Measurements from ENCODE around the gene MCAM.

MCAM gene

GRCh38 chr11:119342362-119343130, 25.6 kb upstream of the MCAM start:
- Histone ChIP-seq H3K27ac (ENCODE audit: low read depth, low read length) (no peak overlapping the region), H3K27me3 (ENCODE audit: control insufficient read depth in 1 of 2, insufficient read depth in 2 of 2, low read length in 2 of 2) (peaks cover 0 to 11% of the 10 kb centered on the region in 2 donors), H3K36me3 (ENCODE audit: insufficient read depth, low read length) (no peaks in the 10 kb centered on the region), H3K4me3 (ENCODE audit: low read depth in 1 of 2, low read length in 2 of 2) (no peak overlapping the region), H3K9me3 (ENCODE audit: low read length) (no peaks in the 10 kb centered on the region), H3K4me1 (ENCODE audit: insufficient read depth, low read length) (peaks cover 26% of the 10 kb centered on the region), H3K9ac (ENCODE audit: low read length) (no peak overlapping the region)

- H3K9me3 ChIP-seq (ENCODE audit: low read length): no peaks in the 10 kb centered on the region
- no peak overlapping the region for H3K27ac ChIP-seq (ENCODE audit: low read depth, low read length)
- no peaks in the 10 kb centered on the region for H3K36me3 ChIP-seq (ENCODE audit: insufficient read depth, low read length)
- no peak overlapping the region for H3K4me3 ChIP-seq (ENCODE audit: low read depth in 1 of 2, low read length in 2 of 2)
- H3K27me3 ChIP-seq (ENCODE audit: control insufficient read depth in 1 of 2, insufficient read depth in 2 of 2, low read length in 2 of 2): peaks cover 0 to 11% of the 10 kb centered on the region in 2 donors
- peaks cover 29% of the 10 kb centered on the region for H3K4me1 ChIP-seq (ENCODE audit: insufficient read depth, low read length)
- no peak overlapping the region for H3K9ac ChIP-seq (ENCODE audit: low read length)
Observed at GRCh38 chr11:119342023-119342300, 25.0 kb upstream of the MCAM start.

GRCh38 chr11:119341222-119342022, 24.5 kb upstream of the MCAM start:
- Histone ChIP-seq H3K9ac (ENCODE audit: low read length) (no peak overlapping the region), H3K27ac (ENCODE audit: low read depth, low read length) (no peak overlapping the region), H3K4me3 (ENCODE audit: low read depth in 1 of 2, low read length in 2 of 2) (peak overlapping the region in 1 of 2 donors; percentile 38), H3K9me3 (ENCODE audit: low read length) (no peaks in the 10 kb centered on the region), H3K27me3 (ENCODE audit: control insufficient read depth in 1 of 2, insufficient read depth in 2 of 2, low read length in 2 of 2) (peaks cover 0 to 11% of the 10 kb centered on the region in 2 donors), H3K4me1 (ENCODE audit: insufficient read depth, low read length) (peaks cover 29% of the 10 kb centered on the region), H3K36me3 (ENCODE audit: insufficient read depth, low read length) (peaks cover 4% of the 10 kb centered on the region)

- Histone ChIP-seq H3K4me1 (ENCODE audit: insufficient read depth, low read length) (peaks cover 32% of the 10 kb centered on the region), H3K9ac (ENCODE audit: low read length) (no peak within 1 kb of the TSS), H3K36me3 (ENCODE audit: insufficient read depth, low read length) (peaks cover 8% of the 10 kb centered on the region), H3K27ac (ENCODE audit: low read depth, low read length) (peak within 1 kb of the TSS; percentile 27), H3K4me3 (ENCODE audit: low read depth in 1 of 2, low read length in 2 of 2) (peak within 1 kb of the TSS; percentile 22 to 38), H3K27me3 (ENCODE audit: control insufficient read depth in 1 of 2, insufficient read depth in 2 of 2, low read length in 2 of 2) (peaks cover 0 to 11% of the 10 kb centered on the region in 2 donors), H3K9me3 (ENCODE audit: low read length) (no peaks in the 10 kb centered on the region)
Observed at GRCh38 chr11:119340335-119341221, 23.6 kb upstream of the MCAM start, which contains the start of gene C1QTNF5. Gene C1QTNF5 (minus strand): TSS chr11:119340883. CDS start chr11:119340397, 486 bp downstream.

GRCh38 chr11:119339589-119340334, 22.8 kb upstream of the MCAM start:
- Histone ChIP-seq H3K4me1 (ENCODE audit: insufficient read depth, low read length) (peaks cover 40% of the 10 kb centered on the region), H3K27ac (ENCODE audit: low read depth, low read length) (peak overlapping the region; percentile 27), H3K9ac (ENCODE audit: low read length) (no peak overlapping the region), H3K9me3 (ENCODE audit: low read length) (no peaks in the 10 kb centered on the region), H3K27me3 (ENCODE audit: control insufficient read depth in 1 of 2, insufficient read depth in 2 of 2, low read length in 2 of 2) (peaks cover 0 to 11% of the 10 kb centered on the region in 2 donors), H3K4me3 (ENCODE audit: low read depth in 1 of 2, low read length in 2 of 2) (peak overlapping the region; percentile 22 to 38), H3K36me3 (ENCODE audit: insufficient read depth, low read length) (peaks cover 8% of the 10 kb centered on the region)

- Histone ChIP-seq H3K9ac (ENCODE audit: low read length) (no peak overlapping the region), H3K4me3 (ENCODE audit: low read depth in 1 of 2, low read length in 2 of 2) (peak overlapping the region; percentile 22 to 38), H3K27me3 (ENCODE audit: control insufficient read depth in 1 of 2, insufficient read depth in 2 of 2, low read length in 2 of 2) (peaks cover 0 to 11% of the 10 kb centered on the region in 2 donors), H3K36me3 (ENCODE audit: insufficient read depth, low read length) (peaks cover 8% of the 10 kb centered on the region), H3K4me1 (ENCODE audit: insufficient read depth, low read length) (peaks cover 41% of the 10 kb centered on the region), H3K9me3 (ENCODE audit: low read length) (no peaks in the 10 kb centered on the region), H3K27ac (ENCODE audit: low read depth, low read length) (peak overlapping the region; percentile 16)
Observed at GRCh38 chr11:119338965-119339588, 22.1 kb upstream of the MCAM start.

- H3K36me3 ChIP-seq (ENCODE audit: insufficient read depth, low read length): peaks cover 8% of the 10 kb centered on the region
- peaks cover 0 to 11% of the 10 kb centered on the region in 2 donors for H3K27me3 ChIP-seq (ENCODE audit: control insufficient read depth in 1 of 2, insufficient read depth in 2 of 2, low read length in 2 of 2)
- H3K27ac ChIP-seq (ENCODE audit: low read depth, low read length): peak overlapping the region; percentile 16
- H3K4me3 ChIP-seq (ENCODE audit: low read depth in 1 of 2, low read length in 2 of 2): peak overlapping the region; percentile 6 to 38
- peaks cover 41% of the 10 kb centered on the region for H3K4me1 ChIP-seq (ENCODE audit: insufficient read depth, low read length)
- no peak overlapping the region for H3K9ac ChIP-seq (ENCODE audit: low read length)
- no peaks in the 10 kb centered on the region for H3K9me3 ChIP-seq (ENCODE audit: low read length)
Observed at GRCh38 chr11:119338318-119338890, 21.5 kb upstream of the MCAM start.

- H3K9ac ChIP-seq (ENCODE audit: low read length): no peak overlapping the region
- H3K4me1 ChIP-seq (ENCODE audit: insufficient read depth, low read length): peaks cover 41% of the 10 kb centered on the region
- H3K9me3 ChIP-seq (ENCODE audit: low read length): no peaks in the 10 kb centered on the region
- peaks cover 8% of the 10 kb centered on the region for H3K36me3 ChIP-seq (ENCODE audit: insufficient read depth, low read length)
- peak overlapping the region; percentile 16 for H3K27ac ChIP-seq (ENCODE audit: low read depth, low read length)
- H3K27me3 ChIP-seq (ENCODE audit: control insufficient read depth in 1 of 2, insufficient read depth in 2 of 2, low read length in 2 of 2): peaks cover 0 to 11% of the 10 kb centered on the region in 2 donors
- peak overlapping the region in 1 of 2 donors; percentile 6 for H3K4me3 ChIP-seq (ENCODE audit: low read depth in 1 of 2, low read length in 2 of 2)
Observed at GRCh38 chr11:119337581-119338317, 20.8 kb upstream of the MCAM start.

- Histone ChIP-seq H3K9ac (ENCODE audit: low read length) (no peak overlapping the region), H3K36me3 (ENCODE audit: insufficient read depth, low read length) (peaks cover 8% of the 10 kb centered on the region), H3K4me1 (ENCODE audit: insufficient read depth, low read length) (peaks cover 41% of the 10 kb centered on the region), H3K27me3 (ENCODE audit: control insufficient read depth in 1 of 2, insufficient read depth in 2 of 2, low read length in 2 of 2) (peaks cover 0 to 11% of the 10 kb centered on the region in 2 donors), H3K27ac (ENCODE audit: low read depth, low read length) (no peak overlapping the region), H3K4me3 (ENCODE audit: low read depth in 1 of 2, low read length in 2 of 2) (no peak overlapping the region), H3K9me3 (ENCODE audit: low read length) (no peaks in the 10 kb centered on the region)
Observed at GRCh38 chr11:119336744-119337469, 20.0 kb upstream of the MCAM start.

All from muscle layer of colon (tissue), 2 donors.